H9 (cell line): ENCODE results near the gene ENC1. TPM values are rescaled to one million over a fixed set of nuclear protein-coding genes. Genes with fewer than 3 reads are reported as not detected.

Source experiments
- DNase-seq: peaks from one replicate; pipeline ENCODE4 v3.0.0-alpha.2; 2017
- H2AFZ ChIP-seq: one replicate; pipeline ENCODE4 v1.6.1; 2013; ENCODE audit warnings: mild to moderate bottlenecking, low read length, control low read depth, moderate library complexity
- H2AK5ac ChIP-seq: 2 replicates; pipeline ENCODE4 v1.6.1; 2013; ENCODE audit warnings: low read length, control low read depth, mixed read lengths; ENCODE audit not compliant: insufficient read length
- H2BK120ac ChIP-seq: one replicate; pipeline ENCODE4 v1.6.1; 2013; ENCODE audit warnings: low read depth, mild to moderate bottlenecking, low read length, control low read depth, inconsistent platforms; ENCODE audit not compliant: poor library complexity, severe bottlenecking
- H2BK12ac ChIP-seq: 2 replicates; pipeline ENCODE4 v1.6.1; 2013; ENCODE audit warnings: low read length, control low read depth, mixed read lengths, low read depth; ENCODE audit not compliant: insufficient read length
- H2BK15ac ChIP-seq: 2 replicates; pipeline ENCODE4 v1.6.1; 2013; ENCODE audit warnings: low read depth, low read length, control low read depth
- H2BK20ac ChIP-seq: one replicate; pipeline ENCODE4 v1.6.1; 2013; ENCODE audit warnings: low read depth, mild to moderate bottlenecking, low read length, control low read depth, inconsistent platforms; ENCODE audit not compliant: poor library complexity, severe bottlenecking
- H2BK5ac ChIP-seq: 2 replicates; pipeline ENCODE4 v1.6.1; 2013; ENCODE audit warnings: low read length, control low read depth, mixed read lengths; ENCODE audit not compliant: insufficient read length
- H3K14ac ChIP-seq: 2 replicates; pipeline ENCODE4 v1.6.1; 2013; ENCODE audit warnings: low read length, control low read depth; ENCODE audit not compliant: insufficient read depth
- H3K18ac ChIP-seq: 2 replicates; pipeline ENCODE4 v1.6.1; 2013; ENCODE audit warnings: low read depth, mild to moderate bottlenecking, mixed read lengths, low read length, control low read depth; ENCODE audit not compliant: insufficient read length
- H3K23ac ChIP-seq: 2 replicates; pipeline ENCODE4 v1.6.1; 2013; ENCODE audit warnings: low read length, control low read depth, mixed read lengths, low read depth; ENCODE audit not compliant: insufficient read length
- H3K23me2 ChIP-seq: 2 replicates; pipeline ENCODE4 v1.6.1; 2013; ENCODE audit warnings: low read depth, mild to moderate bottlenecking, mixed read lengths, low read length, control low read depth; ENCODE audit not compliant: insufficient read length, poor library complexity, severe bottlenecking
- H3K27ac ChIP-seq: 2 replicates; pipeline ENCODE4 v1.5.1; 2013; ENCODE audit warnings: low read length, control low read depth, mixed read lengths, low read depth; ENCODE audit not compliant: insufficient read length
- H3K27me3 ChIP-seq: 2 replicates; pipeline ENCODE4 v1.6.1; 2013; ENCODE audit warnings: low read length, control low read depth, inconsistent platforms; ENCODE audit not compliant: insufficient read depth
- H3K4ac ChIP-seq: 2 replicates; pipeline ENCODE4 v1.6.1; 2013; ENCODE audit warnings: low read depth, mild to moderate bottlenecking, control low read depth, inconsistent platforms, low read length, moderate library complexity
- H3K4me1 ChIP-seq: 2 replicates; pipeline ENCODE4 v1.6.1; 2013; ENCODE audit warnings: low read length, control low read depth, inconsistent platforms; ENCODE audit not compliant: insufficient read depth
- H3K4me2 ChIP-seq: 2 replicates; pipeline ENCODE4 v1.6.1; 2013; ENCODE audit warnings: low read length, control low read depth, mixed read lengths; ENCODE audit not compliant: insufficient read length, insufficient read depth
- H3K56ac ChIP-seq: 2 replicates; pipeline ENCODE4 v1.6.1; 2013; ENCODE audit warnings: low read depth, mild to moderate bottlenecking, mixed read lengths, low read length, control low read depth; ENCODE audit not compliant: insufficient read length
- H3K79me1 ChIP-seq: 2 replicates; pipeline ENCODE4 v1.6.1; 2013; ENCODE audit warnings: low read depth, mild to moderate bottlenecking, moderate library complexity, low read length, control low read depth, inconsistent platforms; ENCODE audit not compliant: insufficient read depth, poor library complexity, severe bottlenecking
- H3K79me2 ChIP-seq: 2 replicates; pipeline ENCODE4 v1.6.1; 2013; ENCODE audit warnings: low read length, control low read depth, inconsistent platforms; ENCODE audit not compliant: insufficient read depth
- H3K9ac ChIP-seq: 2 replicates; pipeline ENCODE4 v1.6.1; 2013; ENCODE audit warnings: low read length, control low read depth, mixed read lengths; ENCODE audit not compliant: insufficient read length; ENCODE audit errors: extremely low read depth
- H3K9me3 ChIP-seq: one replicate; pipeline ENCODE4 v1.6.1; 2013; ENCODE audit warnings: low read depth, low read length, inconsistent platforms; ENCODE audit not compliant: control insufficient read depth
- H3T11ph ChIP-seq: one replicate; pipeline ENCODE4 v1.6.1; 2013; ENCODE audit warnings: mild to moderate bottlenecking, low read length, control low read depth, inconsistent platforms
- H4K20me1 ChIP-seq: one replicate; pipeline ENCODE4 v1.6.1; 2013; ENCODE audit not compliant: control insufficient read depth, insufficient read length, insufficient read depth
- H4K5ac ChIP-seq: 2 replicates; pipeline ENCODE4 v1.6.1; 2013; ENCODE audit warnings: low read depth, mild to moderate bottlenecking, mixed read lengths, low read length, control low read depth; ENCODE audit not compliant: insufficient read length
- H4K8ac ChIP-seq: replicated peaks from 2 replicates; pipeline ENCODE4 v1.6.1; 2013; ENCODE audit warnings: low read length, control low read depth, mixed read lengths, low read depth; ENCODE audit not compliant: insufficient read length
- H4K91ac ChIP-seq: 2 replicates; pipeline ENCODE4 v1.6.1; 2013; ENCODE audit warnings: low read depth, mild to moderate bottlenecking, moderate library complexity, mixed read lengths, low read length, control low read depth; ENCODE audit not compliant: insufficient read length
- H3K27ac Mint-ChIP-seq, 3 experiments: 2 replicates in 2 of 3; 3 replicates in 1 of 3; pipeline ENCODE4 v1.8.0; 2020 to 2021; ENCODE audit warnings: mixed read lengths in 3 of 3, mild to moderate bottlenecking in 1 of 3, moderate library complexity in 1 of 3
- H3K27me3 Mint-ChIP-seq: 2 replicates; pipeline ENCODE4 v1.8.0; 2021; ENCODE audit warnings: low read depth, mild to moderate bottlenecking, moderate library complexity, mixed read lengths
- H3K36me3 Mint-ChIP-seq, 3 experiments: 2 replicates in 2 of 3; 3 replicates in 1 of 3; pipeline ENCODE4 v1.8.0; 2020 to 2021; ENCODE audit warnings: low read depth in 3 of 3, mixed read lengths in 3 of 3; ENCODE audit not compliant: insufficient read depth in 1 of 3
- H3K4me1 Mint-ChIP-seq, 2 experiments: 2 replicates each; pipeline ENCODE4 v1.8.0; 2020; ENCODE audit warnings: mixed read lengths in 2 of 2
- H3K4me3 Mint-ChIP-seq, 2 experiments: 2 replicates in 1 of 2; 3 replicates in 1 of 2; pipeline ENCODE4 v1.8.0; 2020 to 2021; ENCODE audit warnings: mild to moderate bottlenecking in 2 of 2, mixed read lengths in 2 of 2, moderate library complexity in 1 of 2
- H3K9me3 Mint-ChIP-seq, 2 experiments: 2 replicates in 1 of 2; 3 replicates in 1 of 2; pipeline ENCODE4 v1.8.0; 2020; ENCODE audit warnings: mild to moderate bottlenecking in 2 of 2, mixed read lengths in 2 of 2, moderate library complexity in 1 of 2
- WGBS: extraction: QIAGEN DNeasy Blood & Tissue Kit; methylation state at CpG from one replicate; pipeline ENCODE4 v1.1.7; 2013; ENCODE audit warnings: missing lambda C conversion rate, low lambda C conversion rate, mixed read lengths; ENCODE audit not compliant: insufficient read length; ENCODE audit errors: extremely low coverage; 5-methylcytosine and 5-hydroxymethylcytosine counted together
- total RNA-seq: library from RNA; stranded (reverse); gene quantifications from 2 replicates; pipeline ENCODE4 v1.2.1, GENCODE V29; 2021
- TF ChIP-seq, protein P1 (sequence below): fragments of 200-600 bp; sonication (generic); conservative IDR thresholded peaks from 3 replicates; pipeline ENCODE4 v1.8.0; 2021; ENCODE audit warnings: antibody characterized with exemption, mild to moderate bottlenecking

ENC1 gene
- total RNA-seq, 1 experiment from 2014 or later: 14.4 TPM

GRCh38 chr5:74596927-74597326, 43.6 kb downstream of the ENC1 start:
- peak overlapping the region in 1 of 2 experiments; percentile 43; a peak in 1 of 5 replicates for H3K4me3 Mint-ChIP-seq
- peak; percentile 59 for DNase-seq
- H3K27ac Mint-ChIP-seq: peak overlapping the region in 2 of 3 experiments; percentile 64 to 81; a peak in 3 of 7 replicates

More at GRCh38 chr5:74596927-74597326, 43.6 kb downstream of the ENC1 start:
- Histone ChIP-seq H3K4me2 (no peak overlapping the region), H3K79me1 (no peaks in the 10 kb centered on the region), H3K18ac (no peak overlapping the region), H2BK20ac (no peak overlapping the region), H2BK15ac (no peak overlapping the region), H3K4ac (no peak overlapping the region), H3K9me3 (no peaks in the 10 kb centered on the region), H3K14ac (no peak overlapping the region), H3K79me2 (no peaks in the 10 kb centered on the region), H3K23ac (no peak overlapping the region), H4K8ac (no peak overlapping the region), H3K56ac (no peak overlapping the region), H2BK12ac (no peak overlapping the region), H4K5ac (no peak overlapping the region), H3K27me3 (no peaks in the 10 kb centered on the region), H3K9ac (no peak overlapping the region), H3K4me1 (no peaks in the 10 kb centered on the region), H3K23me2 (no peaks in the 10 kb centered on the region), H3K27ac (no peak overlapping the region), H4K20me1 (no peaks in the 10 kb centered on the region), H2BK5ac (no peak overlapping the region), H2AK5ac (no peak overlapping the region), H2BK120ac (no peak overlapping the region), H3T11ph (no peak overlapping the region), H4K91ac (no peak overlapping the region), H2AFZ (no peak overlapping the region)
- Mint-ChIP-seq H3K27me3 (peaks cover 1% of the 10 kb centered on the region), H3K4me1 (peaks cover 18 to 22% of the 10 kb centered on the region in 2 experiments), H3K36me3 (no peaks in the 10 kb centered on the region), H3K9me3 (no peaks in the 10 kb centered on the region)
- no CpG with 5 or more reads among the region's 6 CpGs for WGBS
- TF ChIP-seq, protein P1, sequence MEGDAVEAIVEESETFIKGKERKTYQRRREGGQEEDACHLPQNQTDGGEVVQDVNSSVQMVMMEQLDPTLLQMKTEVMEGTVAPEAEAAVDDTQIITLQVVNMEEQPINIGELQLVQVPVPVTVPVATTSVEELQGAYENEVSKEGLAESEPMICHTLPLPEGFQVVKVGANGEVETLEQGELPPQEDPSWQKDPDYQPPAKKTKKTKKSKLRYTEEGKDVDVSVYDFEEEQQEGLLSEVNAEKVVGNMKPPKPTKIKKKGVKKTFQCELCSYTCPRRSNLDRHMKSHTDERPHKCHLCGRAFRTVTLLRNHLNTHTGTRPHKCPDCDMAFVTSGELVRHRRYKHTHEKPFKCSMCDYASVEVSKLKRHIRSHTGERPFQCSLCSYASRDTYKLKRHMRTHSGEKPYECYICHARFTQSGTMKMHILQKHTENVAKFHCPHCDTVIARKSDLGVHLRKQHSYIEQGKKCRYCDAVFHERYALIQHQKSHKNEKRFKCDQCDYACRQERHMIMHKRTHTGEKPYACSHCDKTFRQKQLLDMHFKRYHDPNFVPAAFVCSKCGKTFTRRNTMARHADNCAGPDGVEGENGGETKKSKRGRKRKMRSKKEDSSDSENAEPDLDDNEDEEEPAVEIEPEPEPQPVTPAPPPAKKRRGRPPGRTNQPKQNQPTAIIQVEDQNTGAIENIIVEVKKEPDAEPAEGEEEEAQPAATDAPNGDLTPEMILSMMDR: 0 out of 3 replicates have a peak, but pooled peaks have one; percentile 11
